SK-N-SH (cell line): Measurements from ENCODE around the gene FAP.

Source experiments
- CHD2 ChIP-seq: fragments of 150-350 bp; IDR thresholded peaks from 2 replicates; pipeline ENCODE4 v1.6.1; 2018; ENCODE audit warnings: low read length; ENCODE audit not compliant: partially characterized antibody
- CTCF ChIP-seq: fragments of 200-600 bp; sonication (generic); IDR thresholded peaks from 2 replicates; pipeline ENCODE4 v1.6.1; 2017; ENCODE audit warnings: antibody characterized with exemption, mild to moderate bottlenecking, moderate library complexity
- ELF1 ChIP-seq: IDR thresholded peaks from 2 replicates; pipeline ENCODE4 v1.4.0; 2012
- NFIC ChIP-seq: IDR thresholded peaks from 2 replicates; pipeline ENCODE4 v1.4.0; 2012; ENCODE audit warnings: borderline replicate concordance
- NRF1 ChIP-seq: IDR thresholded peaks from 2 replicates; pipeline ENCODE4 v1.6.1; 2012; ENCODE audit warnings: low read depth, mild to moderate bottlenecking, low read length
- POLR2AphosphoS5 ChIP-seq: IDR thresholded peaks from 2 replicates; pipeline ENCODE4 v1.6.1; 2012; ENCODE audit warnings: low read depth, low read length
- RCOR1 ChIP-seq: fragments of 150-350 bp; IDR thresholded peaks from 2 replicates; pipeline ENCODE4 v1.6.1; 2017; ENCODE audit warnings: antibody characterized with exemption, low read length
- SIN3A ChIP-seq: IDR thresholded peaks from 2 replicates; pipeline ENCODE4 v1.6.1; 2012; ENCODE audit warnings: low read depth, mild to moderate bottlenecking, low read length, moderate library complexity, borderline replicate concordance
- TF ChIP-seq, protein P1 (sequence below): IDR thresholded peaks from 2 replicates; pipeline ENCODE4 v1.4.0; 2012; ENCODE audit warnings: low read depth, borderline replicate concordance

DNA sequence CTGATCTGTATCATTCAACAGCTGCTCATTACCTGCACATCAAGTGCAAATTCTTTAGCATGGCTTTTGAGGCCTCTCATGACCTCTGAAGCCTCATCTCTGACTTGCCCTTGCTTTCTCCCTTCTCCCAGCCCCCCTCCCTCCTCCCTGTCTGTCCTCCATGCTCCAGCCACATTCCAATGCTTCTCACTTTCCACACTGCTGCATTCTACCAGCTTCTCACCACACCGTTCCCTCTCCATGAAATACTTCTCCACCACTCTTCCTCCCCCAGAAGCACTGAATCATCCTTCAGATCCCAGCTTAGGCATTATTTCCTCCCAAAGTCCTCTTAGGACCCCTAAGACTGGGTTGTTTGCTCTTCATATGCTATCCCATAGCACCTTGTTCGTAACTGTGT lies 118.1 kb downstream of the FAP start:
- TF ChIP-seq, protein P1, sequence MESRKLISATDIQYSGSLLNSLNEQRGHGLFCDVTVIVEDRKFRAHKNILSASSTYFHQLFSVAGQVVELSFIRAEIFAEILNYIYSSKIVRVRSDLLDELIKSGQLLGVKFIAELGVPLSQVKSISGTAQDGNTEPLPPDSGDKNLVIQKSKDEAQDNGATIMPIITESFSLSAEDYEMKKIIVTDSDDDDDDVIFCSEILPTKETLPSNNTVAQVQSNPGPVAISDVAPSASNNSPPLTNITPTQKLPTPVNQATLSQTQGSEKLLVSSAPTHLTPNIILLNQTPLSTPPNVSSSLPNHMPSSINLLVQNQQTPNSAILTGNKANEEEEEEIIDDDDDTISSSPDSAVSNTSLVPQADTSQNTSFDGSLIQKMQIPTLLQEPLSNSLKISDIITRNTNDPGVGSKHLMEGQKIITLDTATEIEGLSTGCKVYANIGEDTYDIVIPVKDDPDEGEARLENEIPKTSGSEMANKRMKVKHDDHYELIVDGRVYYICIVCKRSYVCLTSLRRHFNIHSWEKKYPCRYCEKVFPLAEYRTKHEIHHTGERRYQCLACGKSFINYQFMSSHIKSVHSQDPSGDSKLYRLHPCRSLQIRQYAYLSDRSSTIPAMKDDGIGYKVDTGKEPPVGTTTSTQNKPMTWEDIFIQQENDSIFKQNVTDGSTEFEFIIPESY = no peak
- no peak for TF ChIP-seq CTCF
- TF ChIP-seq SIN3A = no peak
- no peak for TF ChIP-seq ELF1
- no peak for TF ChIP-seq CHD2
- no peak for TF ChIP-seq RCOR1
- TF ChIP-seq NFIC = no peak
- no peak for TF ChIP-seq NRF1
- TF ChIP-seq POLR2AphosphoS5 = no peak
